NCI-H510A (cell line): ENCODE results near the gene SLC39A9.

Experiments
- DNase-seq: peaks from one replicate; lab custom pipeline; 2025; lab: John Stamatoyannopoulos, UW

The SLC39A9 gene

DNA sequence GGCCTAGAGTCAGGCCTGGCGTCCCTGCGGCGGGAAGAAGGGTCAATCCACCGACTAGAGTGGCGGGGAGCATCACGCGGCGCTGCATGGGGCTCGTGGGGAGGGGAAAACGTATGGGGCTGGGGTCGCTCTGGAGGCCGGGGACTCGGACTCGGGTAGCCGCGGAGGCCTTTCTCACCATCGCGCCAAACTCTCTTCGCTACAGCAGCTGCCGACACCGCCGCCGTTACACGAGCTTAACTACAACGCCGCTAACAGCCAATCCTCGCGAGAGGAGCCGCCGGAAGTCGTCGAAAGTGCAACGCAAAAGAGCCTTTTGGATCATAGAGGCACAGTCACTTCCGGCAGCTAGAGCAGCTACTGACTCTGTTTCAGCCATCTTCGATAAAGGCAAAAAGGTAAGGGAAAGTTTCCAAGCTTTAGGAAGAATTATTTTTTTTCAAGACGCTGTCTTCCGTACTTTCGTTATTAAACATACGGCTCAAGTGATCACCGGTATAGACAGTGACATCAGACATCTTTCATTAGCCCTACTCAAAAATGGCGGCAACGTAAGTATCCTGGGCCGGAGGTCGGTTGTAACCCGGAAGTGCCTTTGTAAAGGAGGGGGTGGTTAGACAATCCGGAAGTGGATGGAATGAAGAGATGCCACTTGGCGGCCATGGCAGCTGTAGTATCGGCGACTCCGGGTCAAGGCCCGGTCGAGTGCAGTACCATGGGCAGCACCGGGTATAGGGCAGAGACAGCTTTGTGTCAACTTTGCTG is at the start of gene SLC39A9, which contains the start of gene ERH:
SLC39A9 (plus strand) TSS at position 640 of the 765 bp plus-strand sequence. CDS start 678 bp downstream, outside the sequence.
ERH (minus strand) TSS at position 247 of the 765 bp plus-strand sequence; CDS start at position 181, 66 bp downstream.
- peak; percentile 93 for DNase-seq

GRCh38 chr14:69349091-69349777 is 49.3 kb upstream of the SLC39A9 start:
- DNase-seq, result no peak

DNA sequence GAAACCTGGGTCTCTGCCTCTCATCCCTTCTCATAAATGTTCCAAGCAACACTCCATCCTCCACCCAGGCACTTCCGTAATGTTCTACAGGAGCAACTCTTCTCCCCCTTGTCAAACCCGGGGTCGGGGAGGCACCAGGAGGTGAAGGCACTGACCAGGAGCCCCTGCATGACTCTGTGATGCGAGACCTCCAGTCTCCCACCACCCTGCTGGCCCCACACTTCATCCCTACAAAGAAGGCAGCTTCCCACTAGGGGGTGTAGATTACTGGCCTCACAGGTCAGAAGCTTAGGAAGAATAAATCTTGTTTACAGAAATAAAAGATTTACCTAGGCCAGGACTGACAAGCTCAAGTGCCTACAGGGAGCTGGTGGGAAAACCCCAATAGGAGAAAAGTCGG is 47.6 kb upstream of the SLC39A9 start:
- DNase-seq, result no peak

GRCh38 chr14:69351385-69351784 is 47.1 kb upstream of the SLC39A9 start:
- DNase-seq, result no peak

DNA sequence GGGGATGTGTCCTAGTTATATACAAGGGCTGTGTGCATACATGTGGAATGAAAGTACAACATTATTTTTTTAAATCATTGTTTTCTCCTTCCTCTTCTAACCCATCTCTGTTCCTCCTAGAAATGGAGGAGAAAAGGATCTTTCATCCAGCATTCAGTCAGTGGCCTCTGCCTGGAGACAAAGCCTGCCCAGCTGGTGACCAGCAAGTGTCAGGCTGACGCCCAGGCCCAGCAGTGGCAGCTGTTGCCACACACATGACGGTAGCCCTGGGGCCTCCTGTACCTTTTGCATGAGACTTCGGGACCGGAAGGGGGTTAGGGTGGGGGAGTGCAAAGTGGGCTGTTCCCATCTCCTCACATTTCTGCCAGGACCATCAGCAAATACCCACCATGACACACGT is 46.6 kb upstream of the SLC39A9 start:
- DNase-seq, result no peak

DNA sequence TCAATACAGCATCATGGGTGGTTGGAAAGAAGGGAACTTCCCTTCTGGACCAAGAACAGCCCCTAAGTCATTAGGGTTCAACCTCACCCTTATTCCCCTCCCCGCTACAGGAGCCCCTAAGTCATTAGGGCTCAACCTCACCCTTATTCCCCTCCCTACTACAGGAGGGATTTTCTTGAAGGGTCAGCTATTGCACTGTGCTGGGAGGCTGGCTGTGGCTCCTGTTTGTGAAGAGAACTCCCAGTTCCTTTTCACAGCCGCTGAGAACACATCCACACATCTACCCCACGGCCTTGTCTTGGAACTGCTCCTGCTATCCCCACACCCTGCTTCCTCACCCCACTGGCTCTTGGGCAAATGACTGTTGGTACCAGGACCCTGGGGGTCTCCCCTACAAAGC is 45.3 kb upstream of the SLC39A9 start:
- no peak for DNase-seq

- no peak for DNase-seq
Measured at GRCh38 chr14:69354383-69355153, 43.9 kb upstream of the SLC39A9 start.

DNA sequence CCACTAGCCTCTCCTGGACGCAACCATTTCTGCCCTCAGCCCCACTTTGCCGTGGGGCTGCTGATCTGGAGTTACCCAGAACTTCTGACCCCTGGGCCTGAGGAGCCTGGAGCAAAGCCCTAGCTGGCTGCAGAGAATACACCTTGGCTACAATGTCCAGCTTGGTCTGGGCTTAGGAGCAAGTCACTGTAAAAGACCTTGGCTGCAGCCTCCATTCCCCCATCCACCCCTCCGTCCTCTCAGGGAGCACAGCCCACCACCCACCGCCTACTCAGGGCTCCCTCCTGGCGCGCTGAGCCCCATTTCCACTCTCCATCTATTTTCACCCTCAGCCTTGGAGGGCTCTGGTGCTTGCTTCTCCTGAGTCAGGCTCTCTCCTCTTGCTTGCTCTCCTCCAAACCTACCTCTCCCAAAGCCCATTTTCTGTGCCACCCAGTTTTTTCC is 43.3 kb upstream of the SLC39A9 start:
- DNase-seq, result no peak

GRCh38 chr14:69355607-69356281 is 42.7 kb upstream of the SLC39A9 start:
- DNase-seq, result no peak

GRCh38 chr14:69356903-69357543 is 41.5 kb upstream of the SLC39A9 start:
- peak; percentile 25 for DNase-seq

DNA sequence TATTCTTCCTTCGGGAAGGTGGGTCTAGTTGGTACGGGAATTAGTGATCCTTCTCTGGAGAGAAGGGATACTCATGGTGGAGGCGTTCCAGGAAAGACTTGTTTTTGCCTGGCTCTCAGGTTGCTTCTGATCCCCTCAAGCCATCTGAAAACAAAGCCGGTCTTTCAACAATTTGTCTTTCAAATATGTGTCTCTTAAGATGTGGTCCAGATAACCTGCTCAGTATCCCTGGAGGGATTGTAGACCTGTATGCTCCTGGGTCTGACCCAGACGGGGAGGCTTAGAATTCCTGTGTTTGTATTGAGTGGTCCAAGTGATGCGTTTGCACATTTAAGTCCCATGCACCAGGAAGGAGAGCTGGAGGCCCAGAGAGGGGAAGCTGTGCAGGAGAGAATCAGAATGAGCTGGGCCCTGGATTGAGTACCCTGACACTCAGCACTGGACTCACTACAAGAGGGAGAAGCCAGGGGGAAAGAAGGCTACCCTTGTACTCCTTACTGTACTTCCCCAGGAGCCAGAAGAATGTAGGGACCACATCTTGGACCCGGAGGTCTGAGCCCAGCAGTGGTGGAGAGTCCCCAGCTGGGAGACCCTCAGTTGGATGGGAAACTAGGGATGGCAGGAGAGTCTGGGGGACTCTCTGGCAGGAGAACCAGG is 40.8 kb upstream of the SLC39A9 start:
- no peak for DNase-seq

- no peak for DNase-seq
Measured at GRCh38 chr14:69358233-69358963, 40.1 kb upstream of the SLC39A9 start.

- no peak for DNase-seq
Measured at GRCh38 chr14:69358966-69359365, 39.5 kb upstream of the SLC39A9 start.

GRCh38 chr14:69360438-69361108 is 37.9 kb upstream of the SLC39A9 start:
- no peak for DNase-seq

DNA sequence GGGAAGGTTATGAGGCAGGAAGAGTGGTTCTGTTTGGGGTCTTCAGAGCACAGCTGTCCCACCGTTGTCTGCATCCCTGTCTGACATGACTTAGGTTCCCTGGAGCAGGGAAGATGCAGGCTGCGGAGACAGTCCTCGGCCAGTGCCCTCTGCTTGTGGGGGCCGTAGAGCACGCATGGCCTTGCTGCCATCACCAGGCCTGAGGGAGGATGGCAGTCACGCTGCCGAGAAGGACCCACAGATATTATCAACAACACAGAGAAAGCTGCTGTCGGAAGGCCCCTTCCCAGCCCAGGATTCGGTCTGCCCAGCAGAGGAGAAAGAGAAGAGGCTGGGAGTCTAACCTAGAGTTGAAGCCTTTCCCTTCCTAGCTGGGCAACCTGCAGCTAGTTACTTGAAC is 35.4 kb upstream of the SLC39A9 start:
- no peak for DNase-seq

DNA sequence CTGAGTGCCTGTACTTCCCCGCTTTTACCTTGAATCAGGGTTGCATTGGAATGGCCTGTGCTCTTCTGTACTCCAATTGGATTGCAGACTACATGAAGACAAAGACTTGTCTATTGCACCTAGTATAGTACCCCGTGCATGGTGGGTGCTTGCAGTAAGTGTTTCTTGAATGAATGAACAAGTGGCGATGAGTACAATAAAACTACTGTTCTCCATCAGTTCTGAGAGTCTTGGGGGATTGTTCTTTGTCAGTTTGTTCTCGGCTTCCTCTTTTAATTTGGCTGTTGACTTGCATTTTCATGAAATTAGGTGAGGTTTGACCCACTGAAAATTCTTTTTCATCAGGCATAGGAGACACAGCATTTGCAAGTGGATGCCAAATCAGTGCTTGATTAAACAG is 34.5 kb upstream of the SLC39A9 start:
- DNase-seq, result no peak

- no peak for DNase-seq
Measured at GRCh38 chr14:69364378-69364777, 34.1 kb upstream of the SLC39A9 start.

DNA sequence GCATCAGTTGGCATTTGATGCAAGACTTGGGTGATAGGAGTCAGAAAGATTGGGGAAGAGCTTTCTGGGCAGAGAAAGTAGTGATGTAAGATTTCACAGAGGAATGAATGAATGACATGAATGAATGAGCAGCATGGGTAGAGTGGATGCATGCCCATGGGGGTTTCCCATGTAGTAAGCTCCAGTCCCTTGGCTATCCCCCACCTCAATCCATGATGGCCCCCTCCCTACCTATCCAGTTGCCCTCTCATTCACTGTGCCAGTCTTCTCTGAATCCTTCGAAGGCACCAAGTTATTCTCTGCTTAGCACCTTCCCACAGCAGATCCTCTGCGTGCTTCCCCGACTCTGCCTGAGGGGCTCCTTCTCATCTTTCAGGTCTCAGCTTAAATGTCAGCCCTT is 32.4 kb upstream of the SLC39A9 start:
- no peak for DNase-seq

DNA sequence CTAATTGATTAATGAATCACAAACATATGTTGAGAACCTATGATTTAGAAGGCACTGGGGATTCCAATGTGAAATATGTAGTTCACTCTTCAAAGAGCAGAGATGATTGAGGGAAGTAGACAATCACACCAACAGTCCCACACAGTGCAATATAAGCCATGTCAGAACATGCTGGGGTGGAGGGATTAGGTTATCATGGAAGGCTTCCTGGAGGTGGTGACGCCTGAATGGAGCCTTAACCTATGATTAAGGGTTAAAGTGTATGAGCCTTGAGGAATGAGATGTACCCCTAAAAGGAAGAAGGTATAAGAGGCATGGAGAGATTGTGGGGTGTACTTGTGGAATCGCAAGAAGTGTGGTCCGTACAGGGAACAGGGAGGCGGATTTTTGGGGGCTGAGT is 31.7 kb upstream of the SLC39A9 start:
- no peak for DNase-seq

- DNase-seq, result no peak
Measured at GRCh38 chr14:69368381-69368780, 30.1 kb upstream of the SLC39A9 start.
